ENCODE results near the gene LCOR. TPM values are rescaled to one million over a fixed set of nuclear protein-coding genes. Genes with fewer than 3 reads are reported as not detected.
A peak's percentile ranks its signal among the peaks of the same experiment; 100 is the strongest.

LCOR gene
- total and polyA plus RNA-seq, 2 donors (not counting 1 experiment from before 2014, with no cell fraction given), result 15.0 to 15.7 TPM

DNA sequence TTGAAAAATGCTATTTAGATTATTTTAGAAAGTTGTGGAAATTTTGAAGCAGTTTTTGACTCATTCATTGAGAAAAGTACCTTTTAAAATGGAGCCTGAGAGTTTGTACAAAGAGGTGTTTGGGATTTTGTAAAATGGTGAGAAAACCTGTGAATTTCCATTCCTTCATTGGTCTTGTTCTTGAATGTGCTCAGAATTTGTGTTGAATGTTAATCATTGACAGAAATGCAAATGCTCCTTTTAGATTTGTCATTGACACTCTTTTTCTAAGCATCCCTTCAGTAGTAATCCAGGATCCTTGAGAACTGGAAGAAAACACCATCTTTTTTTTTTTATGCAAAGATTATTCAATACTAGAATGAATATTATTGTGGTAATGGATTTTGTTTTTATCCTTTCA, 74.8 kb downstream of the LCOR start:
- H3K9me3 ChIP-seq (ENCODE audit: control insufficient read depth, insufficient read depth, low read depth, low read length), result no peaks in the 10 kb centered on the region
- H3K4me2 ChIP-seq (ENCODE audit: extremely low read depth, insufficient read depth, low read length), result no peak overlapping the region
- no peak overlapping the region for H3K9ac ChIP-seq (ENCODE audit: insufficient read depth, low read length)
- DNase-seq (ENCODE audit: low read depth in 2 of 2), result no peak
- H4K20me1 ChIP-seq (ENCODE audit: control insufficient read depth, extremely low read depth, insufficient read depth, low read length), result no peaks in the 10 kb centered on the region
- H2AFZ ChIP-seq (ENCODE audit: low read length), result no peak overlapping the region
- no peak overlapping the region for H3K4me3 ChIP-seq (replicated peaks in 1 of 4; ENCODE audit: control extremely low read depth in 1 of 4, insufficient read depth in 1 of 4, low read depth in 3 of 4, low read length in 4 of 4)
- no peaks in the 10 kb centered on the region for H3K4me1 ChIP-seq (ENCODE audit: control insufficient read depth, extremely low read depth, insufficient read depth, low read length)
- H3K79me2 ChIP-seq (ENCODE audit: control insufficient read depth, insufficient read depth, low read length), result peaks cover 44% of the 10 kb centered on the region
- no peaks in the 10 kb centered on the region for H3K36me3 ChIP-seq (ENCODE audit: control insufficient read depth, insufficient read depth, low read length)
- no peak overlapping the region for H3K27ac ChIP-seq (ENCODE audit: insufficient read depth, low read length)
- H3K27me3 ChIP-seq (ENCODE audit: control insufficient read depth, insufficient read depth, low read length), result no peaks in the 10 kb centered on the region
- TF ChIP-seq, protein P1, sequence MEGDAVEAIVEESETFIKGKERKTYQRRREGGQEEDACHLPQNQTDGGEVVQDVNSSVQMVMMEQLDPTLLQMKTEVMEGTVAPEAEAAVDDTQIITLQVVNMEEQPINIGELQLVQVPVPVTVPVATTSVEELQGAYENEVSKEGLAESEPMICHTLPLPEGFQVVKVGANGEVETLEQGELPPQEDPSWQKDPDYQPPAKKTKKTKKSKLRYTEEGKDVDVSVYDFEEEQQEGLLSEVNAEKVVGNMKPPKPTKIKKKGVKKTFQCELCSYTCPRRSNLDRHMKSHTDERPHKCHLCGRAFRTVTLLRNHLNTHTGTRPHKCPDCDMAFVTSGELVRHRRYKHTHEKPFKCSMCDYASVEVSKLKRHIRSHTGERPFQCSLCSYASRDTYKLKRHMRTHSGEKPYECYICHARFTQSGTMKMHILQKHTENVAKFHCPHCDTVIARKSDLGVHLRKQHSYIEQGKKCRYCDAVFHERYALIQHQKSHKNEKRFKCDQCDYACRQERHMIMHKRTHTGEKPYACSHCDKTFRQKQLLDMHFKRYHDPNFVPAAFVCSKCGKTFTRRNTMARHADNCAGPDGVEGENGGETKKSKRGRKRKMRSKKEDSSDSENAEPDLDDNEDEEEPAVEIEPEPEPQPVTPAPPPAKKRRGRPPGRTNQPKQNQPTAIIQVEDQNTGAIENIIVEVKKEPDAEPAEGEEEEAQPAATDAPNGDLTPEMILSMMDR (conservative IDR thresholded peaks at IDR 0.05 in 1 of 2, IDR thresholded peaks at IDR 0.05 in 1 of 2; ENCODE audit: low read depth in 1 of 2, low read length in 2 of 2), result no peak

DNA sequence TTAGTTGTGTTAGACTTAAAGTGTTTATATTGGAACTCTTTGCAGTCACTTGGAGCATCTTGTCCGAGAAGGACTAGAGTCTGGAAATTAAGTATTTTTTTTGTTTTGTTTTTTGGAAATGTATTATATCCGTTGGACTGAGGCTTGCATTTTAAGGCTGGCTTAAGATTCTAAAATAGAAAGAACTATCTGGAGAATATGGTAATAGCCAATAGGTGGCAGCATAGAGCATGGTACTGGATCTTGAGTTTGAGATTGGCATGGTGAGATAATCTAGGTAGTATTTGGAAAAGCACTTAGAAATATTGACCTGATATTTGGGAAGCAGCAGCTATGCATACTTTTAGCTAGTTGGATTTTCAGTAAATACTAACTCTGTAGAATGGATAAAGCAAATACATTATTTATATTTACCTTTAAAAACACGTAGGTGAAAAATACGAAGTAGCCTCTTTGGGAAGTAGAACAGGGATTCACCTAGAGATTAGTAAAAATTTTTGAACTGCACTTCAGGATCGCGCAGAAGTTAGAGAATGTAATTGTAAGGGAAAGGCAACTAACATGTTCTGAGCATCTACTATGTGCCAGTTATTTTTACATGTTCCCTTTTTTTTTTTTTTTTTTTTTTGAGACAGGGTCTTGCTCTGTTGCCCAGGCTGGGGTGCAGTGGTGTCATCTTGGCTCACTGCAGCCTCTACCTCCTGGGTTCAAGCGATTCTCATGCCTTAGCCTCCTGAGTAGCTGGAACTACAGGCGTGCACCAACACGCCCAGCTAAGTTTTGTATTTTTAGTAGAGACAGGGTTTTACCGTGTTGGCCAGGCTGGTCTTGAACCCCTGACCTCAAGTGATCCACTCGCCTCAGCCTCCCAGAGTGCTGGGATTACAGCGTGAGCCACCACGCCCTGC, 78.6 kb downstream of the LCOR start:
- no peaks in the 10 kb centered on the region for H4K20me1 ChIP-seq (ENCODE audit: control insufficient read depth, extremely low read depth, insufficient read depth, low read length)
- TF ChIP-seq EZH2 (IDR thresholded peaks at IDR 0.05; ENCODE audit: low read length, missing control alignments), result no peak
- TF ChIP-seq, protein P1 (conservative IDR thresholded peaks at IDR 0.05 in 1 of 2, IDR thresholded peaks at IDR 0.05 in 1 of 2; ENCODE audit: low read depth in 1 of 2, low read length in 2 of 2), result peak; percentile 55 to 70
- peak in 1 of 2 donors; percentile 51 for DNase-seq (ENCODE audit: low read depth in 2 of 2)
- H3K27me3 ChIP-seq (ENCODE audit: control insufficient read depth, insufficient read depth, low read length), result no peaks in the 10 kb centered on the region
- H3K79me2 ChIP-seq (ENCODE audit: control insufficient read depth, insufficient read depth, low read length), result peaks cover 11% of the 10 kb centered on the region
- no peak overlapping the region for H3K27ac ChIP-seq (ENCODE audit: insufficient read depth, low read length)
- H3K4me3 ChIP-seq (replicated peaks in 1 of 4; ENCODE audit: control extremely low read depth in 1 of 4, insufficient read depth in 1 of 4, low read depth in 3 of 4, low read length in 4 of 4), result no peak overlapping the region
- no peak overlapping the region for H3K9ac ChIP-seq (ENCODE audit: insufficient read depth, low read length)
- H3K9me3 ChIP-seq (ENCODE audit: control insufficient read depth, insufficient read depth, low read depth, low read length), result no peaks in the 10 kb centered on the region
- H3K4me1 ChIP-seq (ENCODE audit: control insufficient read depth, extremely low read depth, insufficient read depth, low read length), result no peaks in the 10 kb centered on the region
- H3K4me2 ChIP-seq (ENCODE audit: extremely low read depth, insufficient read depth, low read length), result no peak overlapping the region
- H3K36me3 ChIP-seq (ENCODE audit: control insufficient read depth, insufficient read depth, low read length), result no peaks in the 10 kb centered on the region
- H2AFZ ChIP-seq (ENCODE audit: low read length), result no peak overlapping the region

DNA sequence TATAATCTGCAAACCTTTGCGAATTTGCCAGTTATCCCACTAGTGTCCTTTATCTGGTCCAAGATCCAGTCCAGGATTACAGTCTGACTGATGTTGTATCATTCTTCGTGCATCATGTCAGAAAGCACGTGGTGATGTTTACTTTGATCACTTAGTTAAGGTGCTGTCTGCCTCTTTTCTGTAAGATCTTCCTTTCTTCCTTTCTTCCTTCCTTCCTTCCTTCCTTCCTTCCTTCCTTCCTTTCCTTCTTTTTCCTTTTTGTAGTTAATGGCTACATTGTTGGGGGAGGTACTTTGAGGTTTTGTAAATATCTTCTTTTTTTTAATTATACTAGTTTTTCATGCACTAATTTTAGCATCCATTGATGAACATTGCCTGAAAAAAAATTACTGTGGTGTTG, 80.3 kb downstream of the LCOR start:
- Histone ChIP-seq H3K79me2 (ENCODE audit: control insufficient read depth, insufficient read depth, low read length) (no peaks in the 10 kb centered on the region), H2AFZ (ENCODE audit: low read length) (no peak overlapping the region), H3K9me3 (ENCODE audit: control insufficient read depth, insufficient read depth, low read depth, low read length) (no peaks in the 10 kb centered on the region), H3K4me3 (replicated peaks in 1 of 4; ENCODE audit: control extremely low read depth in 1 of 4, insufficient read depth in 1 of 4, low read depth in 3 of 4, low read length in 4 of 4) (no peak overlapping the region), H3K4me1 (ENCODE audit: control insufficient read depth, extremely low read depth, insufficient read depth, low read length) (no peaks in the 10 kb centered on the region), H3K9ac (ENCODE audit: insufficient read depth, low read length) (no peak overlapping the region), H4K20me1 (ENCODE audit: control insufficient read depth, extremely low read depth, insufficient read depth, low read length) (no peaks in the 10 kb centered on the region), H3K27me3 (ENCODE audit: control insufficient read depth, insufficient read depth, low read length) (no peaks in the 10 kb centered on the region), H3K27ac (ENCODE audit: insufficient read depth, low read length) (no peak overlapping the region), H3K36me3 (ENCODE audit: control insufficient read depth, insufficient read depth, low read length) (no peaks in the 10 kb centered on the region), H3K4me2 (ENCODE audit: extremely low read depth, insufficient read depth, low read length) (no peak overlapping the region)
- TF ChIP-seq, protein P1 (conservative IDR thresholded peaks at IDR 0.05 in 1 of 2, IDR thresholded peaks at IDR 0.05 in 1 of 2; ENCODE audit: low read depth in 1 of 2, low read length in 2 of 2), result no peak
- no peak for TF ChIP-seq EZH2 (IDR thresholded peaks at IDR 0.05; ENCODE audit: low read length, missing control alignments)
- DNase-seq (ENCODE audit: low read depth in 2 of 2), result no peak

All from fibroblast of lung (primary cell).